ENCODE measurements around the gene PARVA.

The PARVA gene

DNA sequence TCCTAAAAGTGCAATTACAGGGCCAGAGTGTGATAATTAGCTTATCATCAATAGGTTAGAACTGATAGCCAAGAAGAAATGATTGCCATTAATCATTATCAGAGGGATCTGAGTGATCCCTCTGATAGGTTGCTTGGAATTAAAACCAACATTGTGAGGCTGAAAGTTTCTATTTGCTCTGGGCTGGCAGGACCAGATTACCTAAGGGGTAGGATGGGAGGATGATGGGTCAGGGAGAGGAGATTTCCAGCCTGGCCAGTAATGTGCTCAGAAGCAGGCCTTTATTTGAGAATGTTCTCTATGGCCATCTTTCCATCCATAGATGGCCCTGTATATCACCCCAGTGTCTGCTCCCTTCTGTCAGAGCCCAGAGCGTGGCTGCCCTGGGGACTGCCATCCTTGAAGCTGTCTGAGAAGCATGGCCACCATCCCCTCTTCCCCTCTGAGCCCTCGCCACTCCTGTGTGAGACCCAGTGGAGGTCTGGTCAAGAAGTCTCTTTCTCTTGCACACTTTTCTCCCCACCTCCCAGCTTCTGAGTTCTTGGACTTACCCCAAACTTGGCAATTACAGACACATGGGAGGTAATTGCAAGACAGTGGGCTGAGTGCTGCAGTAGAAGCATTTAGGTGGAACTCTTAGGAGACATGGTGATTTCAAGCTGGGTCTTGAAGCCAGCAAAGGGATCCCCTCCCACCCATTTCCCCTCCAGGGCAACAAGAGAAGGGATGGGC lies 11.7 kb downstream of the PARVA start (continued):
- TF ChIP-seq TSHZ2 (CRISPR knock-in tag; IDR thresholded peaks at IDR 0.05), result no peak
- TF ChIP-seq TOX (CRISPR knock-in tag; IDR thresholded peaks at IDR 0.05; ENCODE audit: borderline replicate concordance), result no peak

DNA sequence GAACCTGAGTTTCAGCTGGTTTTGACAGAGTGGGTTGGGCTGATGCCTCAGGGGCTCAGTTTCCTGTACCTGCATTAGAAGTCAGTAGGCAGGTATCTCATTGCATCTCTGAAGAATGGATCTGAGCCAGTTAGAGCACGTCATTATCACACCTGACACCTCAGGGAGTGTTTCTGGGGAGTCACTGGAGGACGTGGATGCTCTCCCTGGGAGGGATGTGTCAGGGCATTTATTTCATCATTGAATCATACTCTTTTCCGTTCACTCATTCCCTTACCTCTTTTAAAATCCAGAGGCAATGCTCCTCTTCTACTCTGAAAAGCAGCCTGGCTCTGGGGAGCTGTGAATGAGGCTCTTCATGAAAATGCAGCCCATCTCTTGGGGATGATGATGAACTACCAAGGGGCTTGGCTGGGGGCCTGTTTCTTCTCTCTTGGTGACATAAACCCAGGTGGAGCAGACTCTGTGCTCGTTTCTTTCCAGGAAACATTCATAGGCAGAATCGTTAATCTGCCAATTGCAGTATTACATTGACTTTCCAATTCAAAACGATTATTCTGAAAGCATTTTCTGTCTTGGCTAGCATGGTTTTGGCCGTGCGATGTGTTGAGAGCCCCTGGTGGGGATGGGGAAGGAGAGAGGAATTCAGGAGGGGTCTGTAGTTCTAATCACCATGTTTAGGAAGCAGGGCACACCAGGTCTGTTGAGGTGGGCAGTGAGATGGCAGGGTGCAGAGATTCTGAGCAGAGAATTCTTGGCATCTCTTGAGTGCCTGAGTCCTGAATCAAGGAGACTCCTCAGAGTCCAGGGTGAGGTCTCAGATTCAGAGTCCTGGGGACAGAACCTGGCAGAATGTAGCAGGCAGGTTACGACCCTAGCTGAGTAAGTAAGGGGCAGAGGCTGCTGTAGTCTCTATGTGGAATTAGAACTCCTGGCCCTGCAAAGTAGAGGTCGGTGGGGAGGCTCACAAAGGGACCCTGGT lies 12.6 kb downstream of the PARVA start:
- peak; percentile 59 for ATAC-seq
- TF ChIP-seq OSR1 (CRISPR knock-in tag; IDR thresholded peaks at IDR 0.05), result no peak
- TF ChIP-seq ZC3H10 (CRISPR knock-in tag; IDR thresholded peaks at IDR 0.05), result no peak
- no peak for TF ChIP-seq PPARA (CRISPR knock-in tag; IDR thresholded peaks at IDR 0.05; ENCODE audit: borderline replicate concordance)
- no peak for TF ChIP-seq POU6F1 (CRISPR knock-in tag; IDR thresholded peaks at IDR 0.05; ENCODE audit: borderline replicate concordance, low read depth)
- no peak for TF ChIP-seq GLIS3 (CRISPR knock-in tag; IDR thresholded peaks at IDR 0.05)
- TF ChIP-seq ISL1 (CRISPR knock-in tag; IDR thresholded peaks at IDR 0.05), result no peak
- TF ChIP-seq, protein P1, sequence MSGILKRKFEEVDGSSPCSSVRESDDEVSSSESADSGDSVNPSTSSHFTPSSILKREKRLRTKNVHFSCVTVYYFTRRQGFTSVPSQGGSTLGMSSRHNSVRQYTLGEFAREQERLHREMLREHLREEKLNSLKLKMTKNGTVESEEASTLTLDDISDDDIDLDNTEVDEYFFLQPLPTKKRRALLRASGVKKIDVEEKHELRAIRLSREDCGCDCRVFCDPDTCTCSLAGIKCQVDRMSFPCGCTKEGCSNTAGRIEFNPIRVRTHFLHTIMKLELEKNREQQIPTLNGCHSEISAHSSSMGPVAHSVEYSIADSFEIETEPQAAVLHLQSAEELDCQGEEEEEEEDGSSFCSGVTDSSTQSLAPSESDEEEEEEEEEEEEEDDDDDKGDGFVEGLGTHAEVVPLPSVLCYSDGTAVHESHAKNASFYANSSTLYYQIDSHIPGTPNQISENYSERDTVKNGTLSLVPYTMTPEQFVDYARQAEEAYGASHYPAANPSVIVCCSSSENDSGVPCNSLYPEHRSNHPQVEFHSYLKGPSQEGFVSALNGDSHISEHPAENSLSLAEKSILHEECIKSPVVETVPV (CRISPR knock-in tag; IDR thresholded peaks at IDR 0.05), result no peak
- no peak for TF ChIP-seq RARB (CRISPR knock-in tag; IDR thresholded peaks at IDR 0.05)
- no peak for TF ChIP-seq TOX (CRISPR knock-in tag; IDR thresholded peaks at IDR 0.05; ENCODE audit: borderline replicate concordance)
- TF ChIP-seq BACH2 (CRISPR knock-in tag; IDR thresholded peaks at IDR 0.05; ENCODE audit: borderline replicate concordance), result no peak
- no peak for TF ChIP-seq ESRRG (CRISPR knock-in tag; IDR thresholded peaks at IDR 0.05)
- TF ChIP-seq TSHZ2 (CRISPR knock-in tag; IDR thresholded peaks at IDR 0.05), result no peak

- TF ChIP-seq, protein P1 (CRISPR knock-in tag; IDR thresholded peaks at IDR 0.05), result no peak
- no peak for TF ChIP-seq RARB (CRISPR knock-in tag; IDR thresholded peaks at IDR 0.05)
- no peak for TF ChIP-seq ZNF565 (CRISPR knock-in tag; conservative IDR thresholded peaks at IDR 0.05; ENCODE audit: low read depth)
- TF ChIP-seq POU6F1 (CRISPR knock-in tag; IDR thresholded peaks at IDR 0.05; ENCODE audit: borderline replicate concordance, low read depth), result no peak
- no peak for TF ChIP-seq CREB5 (CRISPR knock-in tag; IDR thresholded peaks at IDR 0.05; ENCODE audit: low read depth)
- TF ChIP-seq BACH2 (CRISPR knock-in tag; IDR thresholded peaks at IDR 0.05; ENCODE audit: borderline replicate concordance), result no peak
- TF ChIP-seq GLIS3 (CRISPR knock-in tag; IDR thresholded peaks at IDR 0.05), result no peak
- TF ChIP-seq ZFP30 (CRISPR knock-in tag; IDR thresholded peaks at IDR 0.05), result no peak
- TF ChIP-seq ZC3H10 (CRISPR knock-in tag; IDR thresholded peaks at IDR 0.05), result no peak
- TF ChIP-seq PATZ1 (CRISPR knock-in tag; IDR thresholded peaks at IDR 0.05; ENCODE audit: borderline replicate concordance), result no peak
- no peak for TF ChIP-seq ZNF70 (CRISPR knock-in tag; IDR thresholded peaks at IDR 0.05)
- TF ChIP-seq ZFP3 (CRISPR knock-in tag; IDR thresholded peaks at IDR 0.05), result no peak
- ATAC-seq, result peak; percentile 79
These were observed 13.3 kb downstream of the PARVA start for GRCh38 chr11:12390687-12391110.
